Loucy (cell line): ENCODE data around the gene SMARCA5.
A peak's percentile ranks its signal among the peaks of the same experiment; 100 is the strongest.
"Not testable (repeated sequence)": the region's sequence is repeated elsewhere in the genome, so short reads cannot be mapped to it uniquely, and the experiment has no call there.

Experiments used
- H2AFZ ChIP-seq: fragments of 200-600 bp; sonication (generic); 2 replicates; pipeline ENCODE4 v1.6.0; 2016; ENCODE audit warnings: antibody characterized with exemption, mild to moderate bottlenecking, low read length, moderate library complexity
- H3F3A ChIP-seq: fragments of 200-600 bp; 2 replicates; pipeline ENCODE4 v1.6.0; 2016; ENCODE audit warnings: antibody characterized with exemption, low read depth, mild to moderate bottlenecking
- H3K27me3 ChIP-seq: fragments of 200-600 bp; sonication (generic); 2 replicates; pipeline ENCODE4 v1.6.1; 2014; ENCODE audit warnings: low read length, mild to moderate bottlenecking; ENCODE audit not compliant: insufficient read depth, poor library complexity, severe bottlenecking
- H3K36me3 ChIP-seq: fragments of 200-600 bp; sonication (generic); 2 replicates; pipeline ENCODE4 v1.6.1; 2016; ENCODE audit warnings: low read length; ENCODE audit not compliant: insufficient read depth
- H3K4me1 ChIP-seq: fragments of 200-600 bp; sonication (generic); 2 replicates; pipeline ENCODE4 v1.5.1; 2014; ENCODE audit warnings: low read length, mild to moderate bottlenecking; ENCODE audit not compliant: insufficient read depth, poor library complexity, severe bottlenecking
- H3K4me2 ChIP-seq: fragments of 200-600 bp; sonication (generic); 2 replicates; pipeline ENCODE4 v1.6.0; 2014; ENCODE audit warnings: antibody characterized with exemption, low read length, low read depth, mild to moderate bottlenecking; ENCODE audit not compliant: poor library complexity, severe bottlenecking
- H3K4me3 ChIP-seq: fragments of 200-600 bp; sonication (generic); 2 replicates; pipeline ENCODE4 v1.5.1; 2014; ENCODE audit warnings: low read length, mild to moderate bottlenecking, mixed read lengths; ENCODE audit not compliant: poor library complexity, severe bottlenecking
- H3K79me2 ChIP-seq: fragments of 200-600 bp; sonication (generic); 2 replicates; pipeline ENCODE4 v1.6.1; 2014; ENCODE audit warnings: low read length; ENCODE audit not compliant: insufficient read depth
- H3K9ac ChIP-seq: fragments of 200-600 bp; sonication (generic); 2 replicates; pipeline ENCODE4 v1.6.0; 2014; ENCODE audit warnings: mild to moderate bottlenecking, low read depth, low read length, moderate library complexity; ENCODE audit not compliant: poor library complexity, severe bottlenecking
- H3K9me2 ChIP-seq: fragments of 200-600 bp; sonication (generic); replicated peaks from 2 replicates; pipeline ENCODE4 v1.6.1; 2016; ENCODE audit warnings: low read depth, low read length, mixed read lengths
- H3K9me3 ChIP-seq: fragments of 200-600 bp; sonication (generic); 2 replicates; pipeline ENCODE4 v1.6.1; 2014; ENCODE audit warnings: mild to moderate bottlenecking, antibody characterized with exemption, low read length, low read depth; ENCODE audit not compliant: insufficient read depth
- H4K20me1 ChIP-seq: fragments of 200-600 bp; sonication (generic); 2 replicates; pipeline ENCODE4 v1.6.0; 2014; ENCODE audit warnings: antibody characterized with exemption, low read length, mild to moderate bottlenecking; ENCODE audit not compliant: insufficient read depth, poor library complexity, severe bottlenecking
- EZH2phosphoT487 ChIP-seq: fragments of 200-600 bp; IDR thresholded peaks from 2 replicates; pipeline ENCODE4 v1.6.1; 2018; ENCODE audit warnings: antibody characterized with exemption, mild to moderate bottlenecking, moderate library complexity, borderline replicate concordance
- TF ChIP-seq, protein P1 (sequence below): fragments of 200-600 bp; sonication (generic); conservative IDR thresholded peaks from 2 replicates; pipeline ENCODE4 v1.5.1; 2014; ENCODE audit warnings: mild to moderate bottlenecking, antibody characterized with exemption, low read length

SMARCA5 gene

GRCh38 chr4:143515905-143516304, 2.4 kb downstream of the SMARCA5 start:
- Histone ChIP-seq H4K20me1 (peaks cover 70% of the 10 kb centered on the region), H3K9ac (peak overlapping the region; percentile 87), H2AFZ (no peak overlapping the region), H3K36me3 (peaks cover 27% of the 10 kb centered on the region; the same call in 1 of the 2 replicates), H3K9me3 (no peaks in the 10 kb centered on the region), H3K79me2 (peaks cover 75% of the 10 kb centered on the region), H3K27me3 (no peaks in the 10 kb centered on the region), H3K9me2 (no peaks in the 10 kb centered on the region), H3K4me2 (peak overlapping the region; percentile 95), H3K4me3 (peak overlapping the region; percentile 97), H3F3A (no peaks in the 10 kb centered on the region), H3K4me1 (peaks cover 65% of the 10 kb centered on the region)
- TF ChIP-seq EZH2phosphoT487: no peak
- TF ChIP-seq, protein P1, sequence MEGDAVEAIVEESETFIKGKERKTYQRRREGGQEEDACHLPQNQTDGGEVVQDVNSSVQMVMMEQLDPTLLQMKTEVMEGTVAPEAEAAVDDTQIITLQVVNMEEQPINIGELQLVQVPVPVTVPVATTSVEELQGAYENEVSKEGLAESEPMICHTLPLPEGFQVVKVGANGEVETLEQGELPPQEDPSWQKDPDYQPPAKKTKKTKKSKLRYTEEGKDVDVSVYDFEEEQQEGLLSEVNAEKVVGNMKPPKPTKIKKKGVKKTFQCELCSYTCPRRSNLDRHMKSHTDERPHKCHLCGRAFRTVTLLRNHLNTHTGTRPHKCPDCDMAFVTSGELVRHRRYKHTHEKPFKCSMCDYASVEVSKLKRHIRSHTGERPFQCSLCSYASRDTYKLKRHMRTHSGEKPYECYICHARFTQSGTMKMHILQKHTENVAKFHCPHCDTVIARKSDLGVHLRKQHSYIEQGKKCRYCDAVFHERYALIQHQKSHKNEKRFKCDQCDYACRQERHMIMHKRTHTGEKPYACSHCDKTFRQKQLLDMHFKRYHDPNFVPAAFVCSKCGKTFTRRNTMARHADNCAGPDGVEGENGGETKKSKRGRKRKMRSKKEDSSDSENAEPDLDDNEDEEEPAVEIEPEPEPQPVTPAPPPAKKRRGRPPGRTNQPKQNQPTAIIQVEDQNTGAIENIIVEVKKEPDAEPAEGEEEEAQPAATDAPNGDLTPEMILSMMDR: no peak

GRCh38 chr4:143517764-143518163, 4.3 kb downstream of the SMARCA5 start:
- Histone ChIP-seq H3K79me2 (peaks cover 94% of the 10 kb centered on the region), H3K36me3 (peaks cover 44% of the 10 kb centered on the region), H3K4me3 (peak overlapping the region; percentile 97), H3K4me2 (peak overlapping the region; percentile 95), H3K4me1 (peaks cover 66% of the 10 kb centered on the region), H2AFZ (no peak overlapping the region), H3K9me2 (no peaks in the 10 kb centered on the region), H3K9me3 (no peaks in the 10 kb centered on the region), H3F3A (no peaks in the 10 kb centered on the region), H4K20me1 (peaks cover 86% of the 10 kb centered on the region), H3K27me3 (no peaks in the 10 kb centered on the region), H3K9ac (peak overlapping the region; percentile 33)
- no peak for TF ChIP-seq EZH2phosphoT487
- TF ChIP-seq, protein P1: no peak

DNA sequence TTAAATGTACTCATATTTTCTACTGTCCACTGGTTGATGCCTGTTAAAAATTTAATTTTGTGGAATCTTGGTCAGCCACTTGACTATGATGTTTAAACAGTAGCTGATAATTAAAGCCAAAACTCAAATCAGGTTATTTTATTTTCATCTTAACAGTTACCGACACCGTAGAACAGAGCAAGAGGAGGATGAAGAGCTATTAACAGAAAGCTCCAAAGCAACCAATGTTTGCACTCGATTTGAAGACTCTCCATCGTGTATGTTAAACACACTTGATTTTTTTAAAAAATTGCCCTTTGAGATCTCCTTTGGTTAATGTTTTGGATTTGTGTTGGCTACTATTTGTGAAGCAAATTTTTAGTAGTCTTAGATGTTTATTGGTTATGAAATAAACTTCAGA, 10.7 kb downstream of the SMARCA5 start:
- H3F3A ChIP-seq: no peaks in the 10 kb centered on the region
- H3K27me3 ChIP-seq: no peaks in the 10 kb centered on the region
- H3K36me3 ChIP-seq: peaks cover 85% of the 10 kb centered on the region
- H3K9ac ChIP-seq: no peak overlapping the region
- no peaks in the 10 kb centered on the region for H3K9me2 ChIP-seq
- no peak overlapping the region for H3K4me3 ChIP-seq
- TF ChIP-seq, protein P1: no peak
- no peak for TF ChIP-seq EZH2phosphoT487
- peaks cover 66% of the 10 kb centered on the region for H4K20me1 ChIP-seq
- H3K4me2 ChIP-seq: no peak overlapping the region
- H3K4me1 ChIP-seq: peaks cover 26% of the 10 kb centered on the region
- no peak overlapping the region for H2AFZ ChIP-seq
- H3K9me3 ChIP-seq: no peaks in the 10 kb centered on the region
- peaks cover 85% of the 10 kb centered on the region for H3K79me2 ChIP-seq

- H3K9me2 ChIP-seq, H3K27me3 ChIP-seq, H3K4me1 ChIP-seq, H3K9ac ChIP-seq, H3K9me3 ChIP-seq, H3K4me2 ChIP-seq, H3K4me3 ChIP-seq, H2AFZ ChIP-seq, H3F3A ChIP-seq: not testable (repeated sequence)
- Histone ChIP-seq H4K20me1 (peaks cover 44% of the 10 kb centered on the region), H3K79me2 (peaks cover 62% of the 10 kb centered on the region), H3K36me3 (peaks cover 95% of the 10 kb centered on the region)
Observed at GRCh38 chr4:143528046-143528445, 14.5 kb downstream of the SMARCA5 start.
